GM18517 (cell line): ENCODE measurements around the gene RNF215.

Experiments used
- ATAC-seq: cut with Tn5 transposase; IDR thresholded peaks from one replicate; pipeline ENCODE4 v1.9.1; 2021; ENCODE audit warnings: mild to moderate bottlenecking, moderate library complexity; ENCODE audit not compliant: unreplicated experiment

RNF215 gene

GRCh38 chr22:30386960-30387827 lies at the start of gene RNF215:
RNF215 (minus strand) TSS chr22:30387411; CDS start chr22:30387313, 98 bp downstream.
- peak; percentile 70 for ATAC-seq

- no peak for ATAC-seq
Observed at GRCh38 chr22:30436196-30436595, 49.0 kb upstream of the RNF215 start.

- no peak for ATAC-seq
Observed at GRCh38 chr22:30435674-30436126, 48.5 kb upstream of the RNF215 start.

GRCh38 chr22:30434843-30435242 lies 47.6 kb upstream of the RNF215 start:
- ATAC-seq: no peak

- ATAC-seq: no peak
Observed at GRCh38 chr22:30433773-30434172, 46.6 kb upstream of the RNF215 start.

GRCh38 chr22:30433227-30433626 lies 46.0 kb upstream of the RNF215 start:
- no peak for ATAC-seq

- no peak for ATAC-seq
Observed at GRCh38 chr22:30432520-30432919, 45.3 kb upstream of the RNF215 start.

GRCh38 chr22:30432096-30432495 lies 44.9 kb upstream of the RNF215 start:
- ATAC-seq: no peak

- ATAC-seq: no peak
Observed at GRCh38 chr22:30430933-30431332, 43.7 kb upstream of the RNF215 start.

- no peak for ATAC-seq
Observed at GRCh38 chr22:30429887-30430286, 42.7 kb upstream of the RNF215 start.

- ATAC-seq: no peak
Observed at GRCh38 chr22:30427871-30428270, 40.7 kb upstream of the RNF215 start.

- ATAC-seq: no peak
Observed at GRCh38 chr22:30426388-30427353, 39.5 kb upstream of the RNF215 start.

GRCh38 chr22:30425616-30426387 lies 38.6 kb upstream of the RNF215 start, which contains the start of gene MTFP1:
MTFP1 (plus strand) TSS chr22:30425768; CDS start chr22:30425880, 112 bp downstream.
- ATAC-seq: no peak

- ATAC-seq: no peak
Observed at GRCh38 chr22:30425327-30425615, 38.1 kb upstream of the RNF215 start.

GRCh38 chr22:30424534-30425326 lies 37.5 kb upstream of the RNF215 start:
- ATAC-seq: no peak

GRCh38 chr22:30423959-30424533 lies 36.8 kb upstream of the RNF215 start:
- peak; percentile 75 for ATAC-seq

- ATAC-seq: peak; percentile 30
Observed at GRCh38 chr22:30423301-30423958, 36.2 kb upstream of the RNF215 start.

- no peak for ATAC-seq
Observed at GRCh38 chr22:30422481-30423300, 35.5 kb upstream of the RNF215 start.
